ENCODE results near the gene POMT2.

- no peak for TF ChIP-seq CTCF (IDR thresholded peaks at IDR 0.05)
- TF ChIP-seq POLR2A (IDR thresholded peaks at IDR 0.05) = no peak
- TF ChIP-seq POLR2AphosphoS5 (IDR thresholded peaks at IDR 0.05) = no peak
Measured at GRCh38 chr14:77271113-77271710, 49.5 kb downstream of the POMT2 start, which contains the start of gene NGB.
